NCI-H82 (cell line): ENCODE measurements around the gene TBX20.
"Not testable (repeated sequence)": the region's sequence is repeated elsewhere in the genome, so short reads cannot be mapped to it uniquely, and the experiment has no call there.

Experiments used
- DNase-seq: peaks from one replicate; lab custom pipeline; 2025; lab: John Stamatoyannopoulos, UW

The TBX20 gene

DNA sequence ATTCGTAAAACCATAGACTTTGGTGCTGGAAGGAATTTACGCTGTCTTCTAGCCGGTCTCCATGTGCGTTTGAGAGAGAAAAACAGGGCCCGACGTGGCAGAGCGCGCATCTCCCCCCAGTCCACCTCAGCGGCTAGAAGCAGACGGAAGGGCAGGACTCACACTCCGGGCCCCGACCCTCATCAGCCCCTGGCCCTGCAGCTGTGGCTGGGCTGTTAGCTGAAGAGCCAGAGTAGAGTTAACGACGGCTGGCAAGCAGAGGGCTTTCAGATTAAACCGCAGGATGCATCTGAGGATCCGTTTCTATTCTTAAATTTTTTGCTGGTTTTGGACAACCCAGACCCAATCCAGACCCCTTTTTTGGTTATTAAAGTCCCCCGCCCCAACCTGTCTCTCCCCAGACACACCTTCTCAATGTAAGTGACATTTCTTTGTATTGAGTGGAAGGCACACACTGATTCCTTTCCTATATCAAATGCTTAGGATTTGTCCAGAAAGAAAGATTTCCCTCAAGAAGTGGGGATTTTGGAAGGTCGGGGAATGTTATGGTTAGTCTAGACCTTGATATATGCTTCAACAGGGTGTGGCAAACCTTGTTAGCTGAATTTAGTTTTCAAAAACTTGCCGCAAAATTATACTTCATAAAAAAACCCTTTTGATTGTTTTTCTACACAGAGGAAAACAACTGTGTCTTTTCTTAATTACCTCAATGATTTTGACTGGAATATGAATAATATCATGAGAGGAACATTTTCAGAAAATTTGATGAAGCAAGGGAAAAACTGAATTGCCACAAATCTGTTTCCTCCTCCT is 1.7 kb upstream of the TBX20 start:
- no peak for DNase-seq

DNA sequence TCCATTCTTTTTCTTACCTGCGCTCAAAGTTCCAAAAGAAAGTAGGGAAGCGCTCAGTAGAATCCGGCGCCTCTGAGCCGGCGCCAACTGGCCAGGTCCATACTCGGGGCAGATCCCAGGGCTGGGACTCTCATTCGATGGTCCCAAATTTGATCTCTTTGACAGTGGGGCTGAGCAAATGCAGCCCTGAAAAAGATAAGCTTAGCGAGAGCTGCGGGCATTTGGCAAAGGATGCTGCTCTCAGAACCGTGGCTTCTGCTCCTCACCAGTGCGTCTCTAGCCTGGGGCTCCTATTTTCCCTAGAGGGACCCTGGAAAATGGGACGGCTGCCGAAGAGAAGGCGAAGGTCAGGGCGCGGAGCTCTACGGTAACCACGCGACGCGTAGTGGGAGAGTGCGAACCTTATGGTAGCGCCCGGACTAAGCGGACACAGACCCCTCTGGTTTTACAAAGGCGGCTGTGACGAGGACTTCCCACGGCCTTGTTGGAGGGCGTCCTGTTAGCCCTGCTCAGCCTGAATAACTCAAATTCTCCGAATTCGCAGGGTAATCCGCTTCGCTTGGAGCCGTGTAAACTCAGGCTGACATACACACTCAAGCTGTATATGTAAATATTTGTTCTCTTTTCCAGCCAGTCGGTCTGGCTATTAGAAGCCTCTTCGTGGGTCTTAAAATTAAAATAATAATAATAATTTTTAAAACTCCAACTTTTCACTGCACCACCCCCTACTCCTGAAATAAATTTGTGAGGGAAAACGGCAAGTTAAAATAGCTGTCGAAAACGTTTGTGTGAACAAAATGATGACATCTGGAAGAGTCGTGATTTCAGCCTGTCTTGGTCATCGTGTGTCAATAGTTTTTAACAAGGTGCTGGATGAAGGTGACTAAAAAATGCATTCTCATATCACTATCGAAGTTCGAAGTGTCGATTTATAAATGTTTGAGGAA is 869 bp upstream of the TBX20 start:
- DNase-seq, result no peak

DNA sequence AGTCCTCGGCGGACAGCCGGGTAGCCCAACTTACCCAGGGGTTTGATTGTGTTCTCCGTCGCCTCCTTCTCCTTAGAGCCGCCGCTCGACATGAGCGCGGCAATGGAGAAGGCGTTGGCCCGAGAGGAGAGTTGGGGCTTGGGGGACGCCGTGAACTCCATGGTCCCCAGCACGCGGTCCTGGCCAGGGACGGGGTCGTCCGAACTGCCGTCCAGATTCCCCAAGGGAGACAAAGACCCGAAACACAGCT is 515 bp downstream of the TBX20 start:
- DNase-seq, result peak; percentile 57

DNA sequence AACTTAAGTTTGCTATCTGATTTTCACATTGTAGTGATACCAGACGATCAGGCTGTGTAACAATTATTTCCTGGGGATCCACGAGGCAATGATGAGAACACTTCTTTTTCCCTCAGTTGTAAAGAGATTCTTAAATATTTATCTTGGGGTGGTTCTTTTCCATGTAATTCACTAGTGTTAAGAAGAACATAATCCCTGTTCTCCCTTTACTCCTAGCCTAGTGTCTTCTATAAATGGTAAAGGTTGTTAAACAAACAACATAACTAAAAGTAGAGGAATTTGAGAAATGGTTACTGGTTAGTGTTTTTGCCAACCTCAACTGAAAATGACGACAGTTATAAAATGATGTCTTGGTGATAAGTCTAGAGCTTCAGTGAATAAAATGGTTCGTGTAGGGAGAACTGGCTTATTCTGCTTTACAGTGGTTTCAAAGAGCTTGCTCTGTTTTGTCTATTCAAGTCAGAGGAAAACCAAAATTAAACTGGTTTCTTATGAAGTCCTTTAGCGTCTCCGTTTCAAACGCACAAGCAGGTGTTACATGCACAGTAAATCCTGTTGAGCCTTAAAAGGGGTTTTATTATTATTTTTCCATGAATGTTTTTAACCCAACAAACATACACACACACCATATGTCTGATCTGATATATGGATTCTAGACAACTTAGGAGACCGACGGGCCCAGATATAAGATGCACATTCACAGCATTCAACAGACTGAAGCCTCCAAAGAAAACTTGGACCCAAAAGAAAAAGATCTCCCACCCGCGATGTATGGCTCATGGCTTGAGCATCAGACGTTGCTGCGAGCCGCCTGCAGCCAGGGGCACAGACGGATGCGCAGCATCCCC is 1.1 kb downstream of the TBX20 start:
- no peak for DNase-seq

DNA sequence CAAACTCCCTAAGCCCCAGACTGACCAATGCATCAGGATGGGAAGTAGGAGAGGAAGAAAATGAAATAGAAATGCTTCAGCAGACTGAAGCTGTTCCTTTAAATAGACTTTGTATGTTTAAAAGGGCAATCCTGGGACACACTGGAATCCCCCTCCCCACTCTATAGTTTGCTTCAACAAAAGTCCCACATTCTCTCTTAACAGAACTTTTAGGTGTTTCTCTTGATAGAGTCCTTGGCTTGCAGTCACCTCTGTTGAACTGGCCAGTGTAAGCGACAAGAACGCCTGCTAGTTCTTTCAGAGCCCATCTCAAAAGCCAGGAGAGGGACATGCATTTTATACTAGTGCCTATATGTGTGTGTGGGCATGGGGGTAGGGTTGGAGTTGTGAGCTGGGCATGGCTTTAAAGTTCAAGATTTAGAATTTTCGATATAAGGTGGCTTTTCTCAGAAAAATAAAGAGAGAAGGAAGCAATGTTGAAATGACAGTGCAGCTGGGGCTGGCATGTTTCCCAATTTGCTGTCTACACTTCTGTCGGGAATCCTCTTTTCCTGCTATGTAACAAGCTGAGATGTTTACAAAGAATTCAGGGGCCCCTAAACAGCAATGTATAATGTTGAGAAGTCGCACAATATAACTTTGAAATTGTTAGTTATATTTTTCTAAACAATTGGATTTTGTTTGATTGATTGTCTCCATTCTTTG is 2.1 kb downstream of the TBX20 start:
- peak; percentile 14 for DNase-seq

DNA sequence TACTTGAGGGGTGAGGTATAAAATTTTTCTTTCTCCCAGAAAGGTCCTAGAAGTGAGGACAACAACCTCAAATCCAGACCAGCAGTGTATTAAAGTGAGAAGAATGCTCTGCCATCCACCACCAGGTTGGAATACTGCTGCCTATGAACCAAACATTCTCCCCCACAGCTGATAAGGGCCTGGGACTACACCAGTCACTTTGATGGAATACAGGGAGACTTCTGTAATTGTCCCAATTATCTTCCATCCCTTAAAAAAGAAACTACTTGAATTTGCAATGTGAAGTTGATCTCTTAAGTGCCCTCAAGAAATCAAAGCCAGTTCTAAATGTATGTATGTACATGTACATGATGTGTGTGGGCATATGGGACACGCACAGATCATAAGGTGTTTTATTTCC is 3.0 kb downstream of the TBX20 start:
- DNase-seq, result no peak

DNA sequence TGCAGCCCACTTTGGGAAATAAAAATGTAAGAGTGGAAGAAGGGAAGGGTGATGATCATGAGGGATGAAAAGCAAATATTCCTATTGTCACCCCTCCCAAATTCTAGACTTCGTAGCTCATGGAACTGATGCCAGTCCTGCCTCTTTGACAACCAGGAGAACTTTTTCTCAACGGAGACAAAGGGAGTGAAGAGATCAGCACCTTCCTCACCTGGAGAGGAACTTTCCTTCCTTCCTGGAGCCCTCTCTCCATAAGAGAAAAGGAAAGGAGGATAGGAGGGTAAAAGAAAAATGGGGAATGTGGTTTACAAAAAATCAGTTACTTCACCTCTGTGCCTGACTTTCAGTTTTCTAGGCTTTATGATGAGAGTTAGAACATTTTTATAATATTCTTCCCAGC is 3.4 kb downstream of the TBX20 start:
- DNase-seq, result no peak

DNA sequence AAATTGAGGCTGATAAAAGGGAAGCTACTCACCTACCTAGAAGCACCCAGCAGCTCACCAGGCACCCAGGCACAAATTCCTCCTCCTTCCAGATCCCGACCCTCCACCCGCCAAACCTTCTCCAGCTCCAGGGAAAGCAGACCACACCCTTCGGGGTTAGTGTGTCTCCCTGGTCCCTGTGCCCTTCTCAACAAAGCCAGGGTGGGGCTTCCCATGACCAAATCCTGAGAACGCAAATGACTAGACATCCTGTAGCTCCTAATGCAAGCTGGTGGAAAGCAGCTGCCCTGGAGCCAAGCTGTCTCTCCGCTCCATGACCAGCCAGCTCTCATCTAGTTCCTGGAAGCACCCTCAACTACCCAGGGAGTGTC is 4.4 kb downstream of the TBX20 start:
- DNase-seq, result no peak

DNA sequence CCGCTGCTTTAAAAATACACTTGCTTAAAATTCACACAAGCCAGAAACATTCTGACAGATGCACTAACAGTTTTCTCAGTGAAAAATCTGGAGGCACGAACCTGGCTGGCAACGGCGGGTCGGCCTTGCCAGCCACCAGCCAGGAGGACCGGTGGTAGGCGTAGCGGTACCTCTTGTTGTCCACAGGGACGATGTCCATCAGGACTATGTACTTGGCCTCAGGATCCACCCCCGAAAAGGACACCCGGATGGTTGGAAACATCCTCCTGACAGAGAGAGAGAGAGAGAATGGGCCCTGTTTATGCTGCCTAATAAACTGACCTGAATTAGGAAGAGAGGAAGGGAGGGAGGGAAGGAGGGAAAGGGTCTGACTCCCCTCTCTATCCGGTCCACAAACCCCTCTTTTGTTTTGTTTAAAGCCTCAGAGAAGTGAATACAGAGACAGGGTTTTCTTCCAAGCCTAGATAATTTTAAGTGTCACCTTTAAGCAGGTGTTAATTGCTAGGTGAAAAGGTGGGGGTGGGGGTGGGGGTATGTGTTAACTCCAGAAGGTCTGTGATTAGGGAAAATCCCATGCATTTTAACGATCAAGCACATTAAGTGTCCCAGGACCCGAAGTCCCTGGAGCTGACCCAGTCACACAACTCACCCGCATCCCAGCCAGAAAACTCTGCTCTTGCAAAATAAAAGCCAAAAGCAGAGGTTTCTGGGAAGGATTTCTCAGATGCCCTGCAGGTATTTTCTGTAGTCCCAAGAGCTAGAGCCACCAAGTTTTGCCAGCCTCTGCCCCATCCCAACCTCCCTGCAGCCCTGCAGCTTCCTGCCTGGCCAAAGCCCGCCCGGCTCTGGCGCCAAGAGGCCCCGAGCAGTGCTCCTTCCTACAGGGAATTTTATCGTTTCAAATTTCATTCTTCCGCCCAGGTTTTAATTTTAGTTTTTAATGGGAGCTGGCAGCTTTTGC is 5.0 kb downstream of the TBX20 start:
- DNase-seq, result no peak

DNA sequence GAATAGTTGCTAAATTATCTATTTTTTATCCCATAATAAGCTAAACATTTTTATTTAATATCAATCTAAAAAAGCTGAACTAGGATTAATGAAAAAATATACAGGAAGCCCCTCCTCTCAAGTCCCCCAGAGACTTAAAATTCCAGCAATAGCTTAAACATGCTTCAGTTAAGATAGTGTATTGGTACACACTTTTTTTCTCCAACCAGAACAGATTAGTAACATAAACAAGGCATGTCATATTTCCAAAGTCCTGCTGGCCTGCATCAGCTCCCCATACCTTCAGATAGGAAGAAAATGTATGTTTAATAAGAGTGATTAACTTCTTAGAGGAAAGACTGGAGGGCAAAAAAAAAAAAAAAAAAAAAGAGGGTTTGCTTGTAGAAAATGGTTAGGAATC is 7.1 kb downstream of the TBX20 start:
- no peak for DNase-seq

DNA sequence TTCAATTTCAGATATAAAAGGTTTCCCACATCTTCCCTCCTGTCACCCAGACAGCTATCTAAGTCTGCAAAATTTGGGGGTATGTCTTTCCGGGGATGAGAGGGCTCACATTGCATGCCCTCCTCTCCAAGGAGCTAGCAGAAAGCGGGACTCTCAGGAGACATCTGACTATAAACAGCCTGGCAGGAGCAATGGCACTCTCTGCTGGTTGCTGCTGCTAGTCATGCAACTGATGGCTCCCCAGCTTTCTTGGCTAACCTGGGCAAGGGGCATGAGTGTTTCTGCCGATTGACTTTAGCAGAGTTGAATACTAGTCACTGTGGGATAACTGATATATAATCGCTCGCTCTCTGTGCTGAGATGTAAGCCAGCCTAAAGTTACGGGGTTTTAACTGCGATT is 12.0 kb downstream of the TBX20 start:
- no peak for DNase-seq

DNA sequence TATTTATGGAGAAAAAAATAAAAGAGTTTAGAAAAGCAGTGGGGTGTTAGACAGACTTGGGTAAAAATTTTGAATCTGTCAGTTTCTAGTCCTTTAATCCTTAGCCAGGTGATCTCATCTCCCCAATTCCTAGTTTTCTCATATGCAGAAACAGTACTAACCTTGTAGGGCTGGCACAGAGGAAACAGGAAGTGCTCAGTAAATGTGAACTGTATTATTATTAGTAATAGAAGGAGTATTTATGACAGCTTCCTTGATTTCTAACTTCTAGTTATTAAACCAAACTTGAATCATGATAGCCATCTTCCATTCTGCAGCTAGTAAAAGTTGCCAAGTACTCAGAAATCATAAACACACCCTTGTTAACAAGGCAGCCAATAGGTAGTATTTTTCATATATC is 12.5 kb downstream of the TBX20 start:
- no peak for DNase-seq

DNA sequence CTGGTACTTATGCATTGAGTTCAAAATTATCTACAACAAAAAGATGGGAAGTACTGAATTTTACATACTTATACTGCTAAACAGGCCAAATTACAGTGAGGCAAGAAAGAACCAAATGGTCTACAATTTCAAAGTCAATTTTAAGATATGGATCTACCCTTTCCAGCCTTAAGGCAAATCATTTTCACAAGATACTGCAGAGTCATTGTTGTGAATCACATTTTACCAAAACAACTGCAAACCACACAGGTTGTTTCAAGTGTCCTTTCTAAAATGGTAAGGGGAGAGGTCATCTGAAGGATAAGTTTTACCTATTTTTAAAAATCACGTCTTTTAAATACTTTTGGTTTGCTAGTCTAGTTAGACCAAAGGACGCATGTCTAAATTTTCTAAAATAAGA is 12.9 kb downstream of the TBX20 start:
- DNase-seq, result not testable (repeated sequence)

DNA sequence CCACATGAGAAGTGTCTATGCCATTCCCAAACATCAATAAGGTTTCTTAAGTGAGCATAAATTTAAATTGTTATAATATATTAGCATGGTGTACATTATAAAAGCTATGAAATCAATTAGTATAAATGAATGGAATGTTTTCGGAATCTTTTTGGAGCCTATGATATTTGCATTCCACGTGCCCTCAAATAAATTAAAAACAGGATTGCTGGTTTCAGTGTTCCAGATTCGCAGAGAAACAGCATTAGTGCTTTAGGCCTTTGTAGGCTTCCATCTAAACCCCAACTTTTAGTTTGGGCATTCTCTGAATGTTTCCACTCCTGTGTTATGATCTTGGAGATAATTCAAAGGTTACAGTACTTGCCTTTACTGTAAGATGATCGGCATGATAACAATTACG is 15.4 kb downstream of the TBX20 start:
- not testable (repeated sequence) for DNase-seq

DNA sequence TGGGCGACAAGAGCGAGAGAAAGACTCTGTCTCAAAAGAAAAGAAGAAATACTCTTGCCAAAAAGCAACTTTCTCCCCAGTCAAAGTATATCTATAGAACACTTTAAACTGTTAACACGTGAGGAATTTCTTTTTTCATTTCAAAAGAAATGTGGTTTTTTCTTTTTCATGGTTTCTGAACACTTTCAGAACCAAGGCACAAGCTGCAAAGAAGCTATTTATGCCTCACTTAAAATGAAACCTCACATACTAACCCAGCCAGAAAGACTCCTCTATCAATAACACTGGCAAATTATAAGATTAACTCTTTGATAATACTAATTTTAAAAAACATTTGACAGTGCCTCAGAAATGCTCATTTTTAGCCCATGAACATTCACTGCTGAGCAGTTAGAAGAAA is 20.9 kb downstream of the TBX20 start:
- no peak for DNase-seq

DNA sequence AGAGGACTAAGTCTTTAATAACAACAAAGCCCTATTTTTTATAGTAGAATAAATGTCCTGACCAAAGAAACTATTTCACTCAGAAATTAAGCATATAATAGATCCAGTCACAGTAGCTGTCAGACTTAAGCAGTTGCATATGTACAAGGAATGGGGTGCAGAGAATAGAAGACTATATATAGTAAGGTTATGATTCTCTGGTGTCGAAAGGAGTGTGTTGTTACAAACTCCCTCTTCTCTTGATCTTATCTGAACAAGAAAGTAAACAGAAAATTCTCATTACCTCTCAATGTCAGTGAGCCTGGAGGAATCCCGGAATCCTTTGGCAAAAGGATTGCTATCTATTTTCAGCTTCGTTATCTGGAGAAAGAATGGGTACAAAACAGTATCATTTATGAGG is 22.7 kb downstream of the TBX20 start:
- not testable (repeated sequence) for DNase-seq

DNA sequence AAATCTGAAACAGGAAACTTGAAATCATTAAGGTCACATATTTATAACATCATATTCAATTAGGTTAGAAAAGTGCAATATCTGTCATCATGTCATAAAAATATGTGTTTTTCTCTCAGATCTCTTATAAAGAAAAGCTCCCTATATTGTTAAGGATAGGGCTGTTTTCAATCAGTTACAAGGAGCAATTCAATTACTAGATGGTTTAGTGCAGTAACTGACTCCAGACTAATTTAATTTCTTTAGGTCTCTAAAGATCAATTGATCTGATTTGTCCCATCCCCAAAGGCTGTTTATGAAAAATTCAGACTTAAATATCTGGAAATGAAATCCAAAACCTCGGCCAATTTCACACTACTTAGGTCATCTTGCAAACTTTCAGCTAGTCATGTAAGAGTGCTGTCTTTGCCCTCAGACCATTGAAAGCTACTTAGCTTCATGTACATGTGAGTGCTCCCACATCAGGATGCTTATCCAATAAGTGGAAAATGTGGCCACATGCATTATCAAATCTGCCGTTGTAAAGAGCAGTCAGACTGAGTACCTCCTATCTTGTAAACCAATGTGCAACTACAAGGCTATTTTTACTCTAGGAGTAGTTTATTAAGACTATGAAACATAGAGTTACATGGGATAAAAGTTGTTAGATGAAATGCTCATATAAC is 24.7 kb downstream of the TBX20 start:
- DNase-seq, result not testable (repeated sequence)

DNA sequence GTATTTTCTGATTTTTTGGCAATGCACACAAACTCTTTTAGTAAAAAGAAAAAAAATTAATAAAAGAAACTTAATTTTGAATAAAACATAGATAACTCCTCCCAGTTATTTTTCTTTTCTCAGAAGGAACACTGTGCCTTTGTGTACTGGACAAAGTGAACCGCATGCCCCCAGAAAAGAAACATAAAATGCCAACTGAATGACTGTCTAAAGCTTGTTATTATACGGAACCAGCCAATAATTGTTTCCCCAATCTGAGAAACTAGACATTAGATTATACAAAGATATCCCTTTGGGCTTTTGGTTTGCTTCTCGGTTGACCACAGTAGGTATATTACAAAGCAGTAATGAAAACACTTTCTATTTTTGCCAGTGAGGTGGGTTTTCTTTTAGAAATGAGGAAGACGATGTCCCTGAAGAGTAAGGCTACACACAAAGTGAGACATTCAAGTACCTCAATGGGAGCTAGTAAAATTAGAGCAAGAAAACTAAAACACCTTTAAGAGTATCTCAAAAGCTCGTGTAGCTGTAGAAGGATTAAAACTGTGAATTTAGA is 25.3 kb downstream of the TBX20 start:
- not testable (repeated sequence) for DNase-seq

DNA sequence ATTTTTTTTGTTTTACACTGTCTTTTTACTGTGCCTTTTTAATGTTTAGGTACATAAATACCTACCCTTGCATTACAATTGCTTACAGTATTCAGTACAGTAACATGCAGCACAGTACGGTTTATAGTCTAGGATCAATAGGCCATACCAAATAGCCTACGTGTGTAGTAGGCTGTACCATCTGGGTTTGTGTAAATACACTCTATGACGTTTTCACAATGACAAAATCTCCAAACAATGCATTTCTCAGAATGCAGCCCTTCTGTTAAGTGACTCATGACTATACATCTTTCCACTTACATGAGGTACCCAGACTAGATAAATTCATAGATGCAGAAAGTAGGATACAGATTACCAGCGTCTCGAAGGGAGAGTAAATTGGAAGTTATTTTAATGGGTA is 26.5 kb downstream of the TBX20 start:
- DNase-seq, result not testable (repeated sequence)

DNA sequence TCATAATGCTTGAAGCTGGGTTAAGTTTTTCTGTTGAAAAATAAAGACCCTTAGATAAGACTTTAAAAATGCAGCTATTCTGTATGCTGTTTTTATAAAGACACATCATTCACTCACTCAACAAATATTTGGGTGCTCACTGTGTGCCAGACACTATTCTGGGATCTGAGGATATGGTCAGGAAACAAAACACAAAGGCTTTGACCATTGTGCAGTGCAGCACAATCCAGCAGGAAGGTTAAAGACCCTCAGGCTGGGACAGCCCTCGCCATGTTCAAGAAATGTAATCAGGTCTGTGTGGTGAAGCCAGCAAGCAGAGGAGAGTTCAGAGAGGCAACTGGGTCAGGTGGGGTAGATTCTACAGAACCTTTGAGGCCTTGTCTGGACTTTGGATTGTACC is 31.5 kb downstream of the TBX20 start:
- DNase-seq, result not testable (repeated sequence)
